ENCODE measurements around the gene WRAP73. TPM values are rescaled to one million over a fixed set of nuclear protein-coding genes. Genes with fewer than 3 reads are reported as not detected.

The WRAP73 gene
- total and polyA plus RNA-seq, 9 of the 15 experiments (the other 6 are each of a cell fraction or from before 2014, with no cell fraction given): 4.3 to 51.8 (median 30.1) TPM

- TF ChIP-seq PHB2 (IDR thresholded peaks at IDR 0.05; ENCODE audit: low read depth): no peak
- TF ChIP-seq ETV6 (IDR thresholded peaks at IDR 0.05; ENCODE audit: borderline replicate concordance in 1 of 2, low read depth in 2 of 2, low read length in 1 of 2): no peak
- no peak for TF ChIP-seq ETV6 (CRISPR knock-in tag; IDR thresholded peaks at IDR 0.05; ENCODE audit: borderline replicate concordance)
- no peak for TF ChIP-seq NFE2L1 (tag; IDR thresholded peaks at IDR 0.05; ENCODE audit: borderline replicate concordance, low read depth)
- peak in 1 of 2 experiments; percentile 47; a peak in 1 of 4 replicates for TF ChIP-seq SIN3A (IDR thresholded peaks at IDR 0.05; ENCODE audit: borderline replicate concordance in 2 of 2, control insufficient read depth in 1 of 2, low read depth in 2 of 2, low read length in 2 of 2)
- no peak for TF ChIP-seq ZNF407 (IDR thresholded peaks at IDR 0.05; ENCODE audit: low read depth)
- no peak for TF ChIP-seq ELK1 (CRISPR knock-in tag; IDR thresholded peaks at IDR 0.05)
- TF ChIP-seq PPARD (CRISPR knock-in tag; IDR thresholded peaks at IDR 0.05): no peak
- no peak for TF ChIP-seq BRD4 (IDR thresholded peaks at IDR 0.05)
- no peak for TF ChIP-seq PBX2 (CRISPR knock-in tag; IDR thresholded peaks at IDR 0.05; ENCODE audit: low read depth)
- no peak; the same call in 1 of the 2 replicates for TF ChIP-seq PBX2 (tag; conservative IDR thresholded peaks at IDR 0.05; ENCODE audit: low read depth)
- no peak for TF ChIP-seq NCOA6 (IDR thresholded peaks at IDR 0.05)
- TF ChIP-seq ATF7 (IDR thresholded peaks at IDR 0.05): peak; percentile 57; the same call in 1 of the 2 replicates
- TF ChIP-seq ZNF212 (CRISPR knock-in tag; IDR thresholded peaks at IDR 0.05): no peak
- TF ChIP-seq EHMT2 (IDR thresholded peaks at IDR 0.05): no peak
- no peak for TF ChIP-seq KAT2B (IDR thresholded peaks at IDR 0.05; ENCODE audit: low read depth, low read length)
These were observed 24.6 kb downstream of the WRAP73 start (continued) for GRCh38 chr1:3625151-3625907.
